Neural cell (in vitro differentiated cells): ENCODE measurements around the gene AATK. TPM values are rescaled to one million over a fixed set of nuclear protein-coding genes. Genes with fewer than 3 reads are reported as not detected.

ENCODE experiments used
- H2AFZ ChIP-seq: fragments of 200-600, 300-800 bp; sonication (generic), shearing (Covaris generic); 2 replicates; pipeline ENCODE4 v1.6.0; 2014; ENCODE audit warnings: low read depth, mild to moderate bottlenecking, antibody characterized with exemption, low read length, moderate library complexity
- H3F3A ChIP-seq: fragments of 200-600 bp; shearing (Covaris generic); 2 replicates; pipeline ENCODE4 v1.6.1; 2016; ENCODE audit warnings: mild to moderate bottlenecking, moderate library complexity, mixed read lengths, antibody characterized with exemption, low read length; ENCODE audit not compliant: insufficient read depth, poor library complexity, severe bottlenecking
- H3K27ac ChIP-seq: fragments of 200-600, 300-800 bp; sonication (generic), shearing (Covaris generic); 2 replicates; pipeline ENCODE4 v1.5.1; 2014; ENCODE audit warnings: mild to moderate bottlenecking, low read length, moderate library complexity
- H3K27me3 ChIP-seq: fragments of 300-800, 200-600 bp; sonication (generic), shearing (Covaris generic); 2 replicates; pipeline ENCODE4 v1.6.0; 2014; ENCODE audit warnings: mild to moderate bottlenecking, low read depth, low read length, moderate library complexity; ENCODE audit not compliant: insufficient read depth
- H3K36me3 ChIP-seq: fragments of 300-800, 200-600 bp; sonication (generic), shearing (Covaris generic); 2 replicates; pipeline ENCODE4 v1.5.1; 2014; ENCODE audit warnings: mild to moderate bottlenecking, antibody characterized with exemption, low read length, moderate library complexity; ENCODE audit not compliant: insufficient read depth
- H3K4me2 ChIP-seq: fragments of 300-800, 200-600 bp; sonication (generic), shearing (Covaris generic); 2 replicates; pipeline ENCODE4 v1.6.0; 2014; ENCODE audit warnings: mild to moderate bottlenecking, low read length
- H3K4me3 ChIP-seq: fragments of 300-800, 200-600 bp; sonication (generic), shearing (Covaris generic); 2 replicates; pipeline ENCODE4 v1.5.1; 2014; ENCODE audit warnings: mild to moderate bottlenecking, low read length, moderate library complexity
- H3K79me2 ChIP-seq: fragments of 200-600 bp; shearing (Covaris generic); replicated peaks from 2 replicates; pipeline ENCODE4 v1.6.0; 2014; ENCODE audit warnings: mild to moderate bottlenecking, low read length, moderate library complexity; ENCODE audit not compliant: insufficient read depth
- H3K9ac ChIP-seq: fragments of 300-800, 200-600 bp; sonication (generic), shearing (Covaris generic); 2 replicates; pipeline ENCODE4 v1.6.1; 2016; ENCODE audit warnings: mild to moderate bottlenecking, low read length, mixed read lengths
- H3K9me2 ChIP-seq: fragments of 200-600 bp; shearing (Covaris generic); 2 replicates; pipeline ENCODE4 v1.6.1; 2016; ENCODE audit warnings: mild to moderate bottlenecking, low read length, mixed read lengths; ENCODE audit not compliant: insufficient read depth
- H3K9me3 ChIP-seq: fragments of 200-600, 300-800 bp; sonication (generic), shearing (Covaris generic); 2 replicates; pipeline ENCODE4 v1.6.1; 2016; ENCODE audit warnings: mild to moderate bottlenecking, mixed run types, low read length, moderate library complexity, mixed read lengths
- H4K20me1 ChIP-seq: fragments of 200-600 bp; shearing (Covaris generic); 2 replicates; pipeline ENCODE4 v1.6.1; 2016; ENCODE audit warnings: mild to moderate bottlenecking, mixed run types; ENCODE audit not compliant: insufficient read depth
- CTCF ChIP-seq: fragments of 450-650 bp; IDR thresholded peaks from 2 replicates; pipeline ENCODE4 v1.5.1; 2014; ENCODE audit warnings: antibody characterized with exemption, mild to moderate bottlenecking, moderate library complexity; ENCODE audit not compliant: poor library complexity, severe bottlenecking
- EP300 ChIP-seq: fragments of 450-650 bp; conservative IDR thresholded peaks from 2 replicates; pipeline ENCODE4 v1.6.1; 2014; ENCODE audit warnings: antibody characterized with exemption, mild to moderate bottlenecking, moderate library complexity; ENCODE audit not compliant: poor library complexity, severe bottlenecking
- EZH2 ChIP-seq: fragments of 200-600, 300-800 bp; shearing (Covaris generic), sonication (generic); IDR thresholded peaks from 2 replicates; pipeline ENCODE4 v1.6.1; 2014; ENCODE audit warnings: antibody characterized with exemption, low read length, borderline replicate concordance, mild to moderate bottlenecking; ENCODE audit not compliant: insufficient read depth, poor library complexity, severe bottlenecking
- MXI1 ChIP-seq: fragments of 450-650 bp; conservative IDR thresholded peaks from 2 replicates; pipeline ENCODE4 v1.6.1; 2014; ENCODE audit warnings: antibody characterized with exemption, mild to moderate bottlenecking; ENCODE audit not compliant: poor library complexity, severe bottlenecking
- POLR2AphosphoS5 ChIP-seq: IDR thresholded peaks from 2 replicates; pipeline ENCODE4 v1.6.1; 2012
- RAD21 ChIP-seq: fragments of 450-650 bp; conservative IDR thresholded peaks from 2 replicates; pipeline ENCODE4 v1.6.1; 2014; ENCODE audit warnings: antibody characterized with exemption, mild to moderate bottlenecking, moderate library complexity
- REST ChIP-seq: IDR thresholded peaks from 2 replicates; pipeline ENCODE4 v1.6.1; 2012; ENCODE audit warnings: borderline replicate concordance
- SMC3 ChIP-seq: fragments of 450-650 bp; conservative IDR thresholded peaks from 2 replicates; pipeline ENCODE4 v1.6.1; 2014; ENCODE audit warnings: antibody characterized with exemption, mild to moderate bottlenecking, moderate library complexity; ENCODE audit not compliant: poor library complexity
- TAF1 ChIP-seq: IDR thresholded peaks from 2 replicates; pipeline ENCODE4 v1.6.1; 2012; ENCODE audit warnings: low read depth
- polyA plus RNA-seq: library from polyadenylated mRNA; depleted of rRNA; stranded (reverse); fragments of >200 nt; gene quantifications from 2 replicates; pipeline ENCODE4 v1.2.3, GENCODE V29; 2014

AATK gene
- polyA plus RNA-seq, 1 donor from 2014 or later, result 11.1 TPM

GRCh38 chr17:81151278-81151677 lies 14.7 kb downstream of the AATK start:
- Histone ChIP-seq H3K27me3 (no peaks in the 10 kb centered on the region), H2AFZ (no peak overlapping the region), H3K9me3 (no peaks in the 10 kb centered on the region), H3F3A (no peaks in the 10 kb centered on the region), H3K9ac (no peak overlapping the region), H3K9me2 (no peaks in the 10 kb centered on the region), H3K27ac (no peak overlapping the region), H4K20me1 (no peaks in the 10 kb centered on the region), H3K4me2 (no peak overlapping the region), H3K79me2 (no peaks in the 10 kb centered on the region), H3K4me3 (no peak overlapping the region), H3K36me3 (no peaks in the 10 kb centered on the region)
- TF ChIP-seq CTCF (no peak), MXI1 (no peak), RAD21 (no peak), REST (no peak), SMC3 (no peak), EZH2 (no peak), POLR2AphosphoS5 (no peak), EP300 (no peak), TAF1 (no peak)

- H3K27me3 ChIP-seq, result no peaks in the 10 kb centered on the region
- no peaks in the 10 kb centered on the region for H4K20me1 ChIP-seq
- H3K27ac ChIP-seq, result no peak overlapping the region
- H3K4me3 ChIP-seq, result no peak overlapping the region
- no peaks in the 10 kb centered on the region for H3K79me2 ChIP-seq
- no peak for TF ChIP-seq MXI1
- no peak for TF ChIP-seq POLR2AphosphoS5
- no peak for TF ChIP-seq SMC3
- no peak for TF ChIP-seq EP300
- TF ChIP-seq EZH2, result no peak
- TF ChIP-seq TAF1, result no peak
- no peak for TF ChIP-seq RAD21
- TF ChIP-seq REST, result no peak
- TF ChIP-seq CTCF, result no peak
- no peaks in the 10 kb centered on the region for H3F3A ChIP-seq
- H3K4me2 ChIP-seq, result no peak overlapping the region
- H3K9me3 ChIP-seq, result no peaks in the 10 kb centered on the region
- no peak overlapping the region for H2AFZ ChIP-seq
- no peak overlapping the region for H3K9ac ChIP-seq
- no peaks in the 10 kb centered on the region for H3K36me3 ChIP-seq
- no peaks in the 10 kb centered on the region for H3K9me2 ChIP-seq
Observed at GRCh38 chr17:81150377-81151077, 15.5 kb downstream of the AATK start.
